Measurements from ENCODE around the gene SLIT3.

DNA sequence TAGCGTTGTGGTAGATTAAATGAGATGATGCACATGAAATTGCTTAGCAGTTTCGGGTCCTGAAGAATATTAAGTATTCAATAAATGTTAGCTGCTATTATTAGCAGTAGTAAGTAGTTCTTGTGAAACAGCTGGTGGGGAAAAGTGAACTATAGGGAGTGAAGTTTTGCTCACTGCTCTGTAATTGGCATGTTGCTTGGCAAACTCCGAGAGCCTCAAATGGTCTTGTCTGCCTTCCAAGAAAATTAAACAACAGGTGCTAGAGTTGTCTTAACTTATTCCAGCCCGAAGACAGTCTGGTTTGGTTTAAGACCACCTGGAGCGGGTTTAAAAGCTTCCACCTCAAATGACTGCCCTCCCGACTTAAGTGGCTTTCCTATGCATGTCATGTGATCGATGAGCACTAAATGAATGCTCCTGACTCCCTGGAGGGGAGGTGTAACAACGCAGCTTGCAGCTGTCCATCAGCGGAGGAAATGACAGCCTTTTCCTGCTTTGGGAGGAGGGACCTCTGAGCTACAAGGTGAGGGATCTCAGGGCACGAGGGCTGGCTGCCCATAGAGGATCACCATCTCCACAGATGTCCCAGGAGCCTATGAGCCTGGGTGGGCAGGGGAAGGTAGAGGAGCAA is 518.9 kb downstream of the SLIT3 start:
- TF ChIP-seq, protein P1, sequence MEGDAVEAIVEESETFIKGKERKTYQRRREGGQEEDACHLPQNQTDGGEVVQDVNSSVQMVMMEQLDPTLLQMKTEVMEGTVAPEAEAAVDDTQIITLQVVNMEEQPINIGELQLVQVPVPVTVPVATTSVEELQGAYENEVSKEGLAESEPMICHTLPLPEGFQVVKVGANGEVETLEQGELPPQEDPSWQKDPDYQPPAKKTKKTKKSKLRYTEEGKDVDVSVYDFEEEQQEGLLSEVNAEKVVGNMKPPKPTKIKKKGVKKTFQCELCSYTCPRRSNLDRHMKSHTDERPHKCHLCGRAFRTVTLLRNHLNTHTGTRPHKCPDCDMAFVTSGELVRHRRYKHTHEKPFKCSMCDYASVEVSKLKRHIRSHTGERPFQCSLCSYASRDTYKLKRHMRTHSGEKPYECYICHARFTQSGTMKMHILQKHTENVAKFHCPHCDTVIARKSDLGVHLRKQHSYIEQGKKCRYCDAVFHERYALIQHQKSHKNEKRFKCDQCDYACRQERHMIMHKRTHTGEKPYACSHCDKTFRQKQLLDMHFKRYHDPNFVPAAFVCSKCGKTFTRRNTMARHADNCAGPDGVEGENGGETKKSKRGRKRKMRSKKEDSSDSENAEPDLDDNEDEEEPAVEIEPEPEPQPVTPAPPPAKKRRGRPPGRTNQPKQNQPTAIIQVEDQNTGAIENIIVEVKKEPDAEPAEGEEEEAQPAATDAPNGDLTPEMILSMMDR (IDR thresholded peaks at IDR 0.05) = no peak
- no peak for TF ChIP-seq EP300 (IDR thresholded peaks at IDR 0.05)
- TF ChIP-seq POLR2A (IDR thresholded peaks at IDR 0.05; ENCODE audit: low read depth) = no peak

Data from esophagus muscularis mucosa (tissue), 4 donors.